Skeletal muscle satellite cell (primary cell): ENCODE results near the gene SCYGR3.
"Not testable (repeated sequence)": the region's sequence is repeated elsewhere in the genome, so short reads cannot be mapped to it uniquely, and the experiment has no call there.

Source experiments
- H3K27me3 ChIP-seq: 2 replicates; pipeline ENCODE4 v1.7.0; 2013; ENCODE audit warnings: low read length; ENCODE audit not compliant: control insufficient read depth, insufficient read depth
- H3K36me3 ChIP-seq: 2 replicates; pipeline ENCODE4 v1.7.0; 2013; ENCODE audit warnings: mild to moderate bottlenecking, control low read depth, low read length; ENCODE audit not compliant: insufficient read depth
- H3K4me1 ChIP-seq: 2 replicates; pipeline ENCODE4 v1.7.0; 2013; ENCODE audit warnings: low read length; ENCODE audit not compliant: control insufficient read depth, insufficient read depth
- H3K4me2 ChIP-seq: 2 replicates; pipeline ENCODE4 v1.7.0; 2013; ENCODE audit warnings: mild to moderate bottlenecking, low read length
- H3K4me3 ChIP-seq: 2 replicates; pipeline ENCODE4 v1.7.0; 2013; ENCODE audit warnings: low read length
- H3K9ac ChIP-seq: 2 replicates; pipeline ENCODE4 v1.7.0; 2013; ENCODE audit warnings: mild to moderate bottlenecking, low read depth, low read length, moderate library complexity
- H3K9me3 ChIP-seq: replicated peaks from 2 replicates; pipeline ENCODE4 v1.7.0; 2013; ENCODE audit warnings: mild to moderate bottlenecking, control low read depth, low read length

SCYGR3 gene

DNA sequence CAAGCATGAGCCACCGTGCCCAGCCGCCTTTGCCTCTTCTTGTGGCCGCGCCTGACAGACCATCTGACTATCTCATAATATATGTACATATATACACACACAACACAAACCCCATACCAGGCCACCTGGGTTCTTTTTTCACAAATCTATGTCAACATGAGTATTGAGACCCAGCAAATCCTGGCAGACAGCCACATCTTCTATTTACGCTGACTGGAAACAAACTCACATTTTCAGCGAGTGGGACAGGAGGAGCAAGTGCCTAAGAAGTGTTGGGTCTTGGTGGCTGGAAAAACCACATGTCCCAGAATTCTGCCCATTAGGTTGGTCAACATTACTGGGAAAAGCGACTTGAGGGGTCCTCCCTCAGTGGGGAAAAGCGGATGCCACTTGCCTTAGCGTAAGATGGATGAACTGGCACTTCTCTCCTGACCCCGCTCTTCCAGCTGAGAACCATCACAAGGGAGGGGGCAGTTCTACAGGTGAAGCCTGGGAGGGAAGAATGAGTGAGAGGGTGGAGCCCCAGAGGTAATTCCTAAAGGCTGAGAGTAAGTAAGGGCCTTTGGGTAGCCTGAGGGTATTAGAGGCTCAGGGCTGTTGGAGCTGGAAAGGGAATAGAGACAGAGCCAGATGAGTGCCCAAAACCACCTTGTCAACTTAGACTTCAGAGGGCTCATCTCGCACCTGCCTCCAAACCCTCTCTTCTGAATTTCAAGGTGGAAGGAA is 1.9 kb downstream of the SCYGR3 start:
- no peak overlapping the region for H3K9ac ChIP-seq
- no peaks in the 10 kb centered on the region for H3K4me1 ChIP-seq
- no peaks in the 10 kb centered on the region for H3K36me3 ChIP-seq
- H3K4me2 ChIP-seq: no peak overlapping the region
- peaks cover 8% of the 10 kb centered on the region for H3K27me3 ChIP-seq
- H3K9me3 ChIP-seq: no peaks in the 10 kb centered on the region
- H3K4me3 ChIP-seq: no peak overlapping the region

DNA sequence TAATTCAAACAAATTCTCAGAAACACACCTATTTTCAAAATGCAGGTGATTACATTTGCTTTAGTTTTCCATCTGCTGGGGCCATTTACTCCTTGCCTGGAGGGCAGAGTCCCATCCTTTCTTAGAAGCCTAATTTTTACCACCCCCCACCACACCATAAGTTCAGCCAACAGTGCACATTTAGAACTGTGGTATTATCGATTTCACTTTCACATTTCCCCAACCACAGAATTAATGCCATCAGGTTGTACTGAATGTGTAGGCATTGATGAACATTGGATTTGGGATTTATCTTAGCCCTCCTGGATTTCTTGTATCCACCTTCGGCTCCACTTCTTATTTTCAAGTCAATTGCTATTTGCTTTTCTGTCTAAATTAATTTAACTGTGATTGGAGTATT is 4.5 kb downstream of the SCYGR3 start:
- H3K27me3 ChIP-seq: no peaks in the 10 kb centered on the region
- no peaks in the 10 kb centered on the region for H3K36me3 ChIP-seq
- H3K9ac ChIP-seq: no peak overlapping the region
- H3K4me1 ChIP-seq: no peaks in the 10 kb centered on the region
- no peak overlapping the region for H3K4me2 ChIP-seq
- no peak overlapping the region for H3K4me3 ChIP-seq
- H3K9me3 ChIP-seq: no peaks in the 10 kb centered on the region

DNA sequence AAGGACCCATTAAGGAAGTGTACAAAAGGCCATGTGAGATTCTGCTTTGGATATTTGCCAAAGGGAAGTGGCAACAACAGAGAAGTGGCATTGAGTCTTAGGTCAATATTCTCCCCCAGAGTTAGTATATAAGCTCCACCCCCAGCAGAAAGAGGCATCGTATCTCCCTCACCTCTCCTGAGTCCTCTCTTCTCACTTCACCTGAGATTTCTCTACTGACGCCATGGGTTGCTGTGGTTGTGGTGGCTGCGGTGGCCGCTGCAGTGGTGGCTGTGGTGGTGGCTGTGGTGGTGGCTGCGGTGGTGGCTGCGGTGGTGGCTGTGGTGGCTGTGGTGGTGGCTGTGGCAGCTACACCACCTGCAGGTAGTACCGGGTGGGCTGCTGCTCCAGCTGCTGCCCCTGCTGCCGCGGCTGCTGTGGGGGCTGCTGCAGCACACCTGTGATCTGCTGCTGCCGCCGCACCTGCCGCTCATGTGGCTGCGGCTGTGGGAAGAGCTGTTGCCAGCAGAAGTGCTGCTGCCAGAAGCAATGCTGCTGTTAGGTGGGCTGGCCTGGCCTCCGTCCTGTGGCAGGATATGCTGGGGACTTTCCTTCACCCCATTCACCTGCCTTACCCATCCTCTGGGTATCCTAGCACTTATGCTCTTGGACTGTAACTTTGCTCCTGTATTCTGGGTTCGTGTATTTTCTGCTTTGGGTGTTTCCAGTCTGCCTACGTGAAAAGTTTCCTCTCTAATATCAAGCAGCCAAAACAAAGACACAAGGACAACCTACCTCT is 5.9 kb downstream of the SCYGR3 start:
- Histone ChIP-seq H3K36me3 (no peaks in the 10 kb centered on the region), H3K27me3 (no peaks in the 10 kb centered on the region), H3K4me3 (no peak overlapping the region), H3K4me1 (no peaks in the 10 kb centered on the region), H3K9me3 (no peaks in the 10 kb centered on the region), H3K4me2 (no peak overlapping the region), H3K9ac (no peak overlapping the region)

DNA sequence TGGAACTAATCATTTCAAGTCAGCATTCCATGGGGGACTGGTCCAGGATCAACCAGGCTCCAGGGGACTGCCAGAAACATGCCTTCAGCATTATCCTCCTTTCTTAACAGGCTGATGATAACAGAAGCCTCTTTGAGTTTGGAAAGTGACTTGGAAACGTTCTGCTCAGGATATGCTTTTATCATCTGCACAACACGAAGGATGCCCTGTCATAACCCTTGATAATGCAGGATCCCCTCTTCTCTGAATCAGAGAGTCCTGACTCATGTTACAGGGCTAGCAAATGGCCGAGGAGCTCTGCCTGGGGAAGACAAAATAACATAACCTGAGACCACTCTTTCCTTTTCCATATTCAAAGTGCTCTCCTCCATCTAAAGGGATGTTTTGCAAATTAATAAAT is 6.7 kb downstream of the SCYGR3 start:
- no peak overlapping the region for H3K4me3 ChIP-seq
- no peaks in the 10 kb centered on the region for H3K9me3 ChIP-seq
- H3K27me3 ChIP-seq: no peaks in the 10 kb centered on the region
- H3K9ac ChIP-seq: no peak overlapping the region
- H3K4me1 ChIP-seq: no peaks in the 10 kb centered on the region
- no peak overlapping the region for H3K4me2 ChIP-seq
- H3K36me3 ChIP-seq: no peaks in the 10 kb centered on the region

DNA sequence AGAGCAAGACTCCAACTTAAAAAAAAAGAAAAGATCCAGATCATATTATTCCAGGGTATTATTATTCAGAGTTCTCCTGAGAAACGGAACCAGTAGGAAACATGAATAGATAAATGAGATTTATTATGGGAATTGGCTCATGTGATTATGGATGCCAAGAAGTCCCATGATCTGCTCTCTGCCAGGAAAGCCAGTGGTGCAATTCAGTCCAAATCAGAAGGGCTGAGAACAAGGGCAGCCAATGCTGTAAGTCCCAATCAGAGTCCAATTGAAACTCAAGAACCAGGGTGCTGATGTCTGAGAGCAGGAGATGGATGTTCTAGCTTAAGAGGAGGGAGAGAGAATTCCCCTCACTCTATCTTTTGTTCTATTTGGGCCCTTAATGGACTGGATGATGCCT is 8.2 kb downstream of the SCYGR3 start:
- Histone ChIP-seq H3K9me3 (no peaks in the 10 kb centered on the region), H3K36me3 (no peaks in the 10 kb centered on the region)

DNA sequence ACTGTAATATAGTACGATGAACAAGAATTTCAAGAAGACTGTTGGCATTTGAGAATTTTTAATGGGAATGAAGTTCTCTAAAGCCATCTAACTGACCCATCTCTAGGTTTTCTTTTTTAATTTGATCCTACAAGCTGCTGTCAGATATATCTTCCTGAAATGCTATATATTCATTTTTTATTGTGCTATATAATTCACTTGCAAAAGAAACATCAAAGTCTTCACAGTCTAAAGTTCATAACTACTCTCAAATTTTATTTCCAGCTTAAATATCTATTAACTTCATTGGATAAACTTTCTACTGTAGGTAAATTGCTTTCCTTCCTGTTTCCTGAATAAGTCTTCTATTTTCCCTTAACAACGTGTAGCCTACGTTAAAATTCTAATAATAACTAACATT is 12.3 kb downstream of the SCYGR3 start:
- H3K27me3 ChIP-seq: no peaks in the 10 kb centered on the region
- H3K9ac ChIP-seq: no peak overlapping the region
- no peaks in the 10 kb centered on the region for H3K4me1 ChIP-seq
- no peak overlapping the region for H3K4me3 ChIP-seq
- H3K36me3 ChIP-seq: no peaks in the 10 kb centered on the region
- H3K4me2 ChIP-seq: no peak overlapping the region
- no peaks in the 10 kb centered on the region for H3K9me3 ChIP-seq

More for the DNA sequence above, 8.2 kb downstream of the SCYGR3 start:
- H3K9ac ChIP-seq: no peak overlapping the region
- H3K4me2 ChIP-seq: no peak overlapping the region
- no peaks in the 10 kb centered on the region for H3K4me1 ChIP-seq
- H3K4me3 ChIP-seq: no peak overlapping the region
- no peaks in the 10 kb centered on the region for H3K27me3 ChIP-seq

DNA sequence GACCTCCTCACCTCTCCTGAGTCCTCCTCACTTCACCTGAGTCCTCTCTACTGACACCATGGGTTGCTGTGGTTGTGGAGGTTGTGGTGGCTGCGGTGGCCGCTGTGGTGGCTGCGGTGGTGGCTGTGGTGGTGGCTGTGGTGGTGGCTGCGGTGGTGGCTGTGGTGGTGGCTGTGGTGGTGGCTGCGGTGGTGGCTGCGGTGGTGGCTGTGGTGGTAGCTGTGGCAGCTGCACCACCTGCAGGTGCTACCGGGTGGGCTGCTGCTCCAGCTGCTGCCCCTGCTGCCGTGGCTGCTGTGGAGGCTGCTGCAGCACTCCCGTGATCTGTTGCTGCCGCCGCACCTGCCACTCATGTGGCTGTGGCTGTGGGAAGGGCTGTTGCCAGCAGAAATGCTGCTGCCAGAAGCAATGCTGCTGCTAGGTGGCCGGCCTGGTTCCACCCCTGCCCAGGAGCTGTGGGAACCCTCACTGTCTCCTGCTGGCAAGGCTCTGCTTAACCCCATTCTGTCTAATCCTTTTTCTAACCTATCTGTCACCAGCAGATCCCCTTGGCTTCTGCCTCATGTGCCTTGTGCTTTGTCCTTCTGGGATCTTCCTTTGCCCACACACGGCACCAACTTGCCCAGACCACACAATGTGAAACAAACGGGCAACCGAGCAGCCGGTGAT is 15.7 kb downstream of the SCYGR3 start, which contains the start of gene SCYGR2:
TSS of gene SCYGR2 (plus strand) at position 59 of the 669 bp plus-strand sequence. CDS start at position 59, 0 bp downstream.
- not testable (repeated sequence) for H3K4me1 ChIP-seq, H3K27me3 ChIP-seq, H3K9ac ChIP-seq, H3K36me3 ChIP-seq, H3K4me3 ChIP-seq, H3K4me2 ChIP-seq, H3K9me3 ChIP-seq

DNA sequence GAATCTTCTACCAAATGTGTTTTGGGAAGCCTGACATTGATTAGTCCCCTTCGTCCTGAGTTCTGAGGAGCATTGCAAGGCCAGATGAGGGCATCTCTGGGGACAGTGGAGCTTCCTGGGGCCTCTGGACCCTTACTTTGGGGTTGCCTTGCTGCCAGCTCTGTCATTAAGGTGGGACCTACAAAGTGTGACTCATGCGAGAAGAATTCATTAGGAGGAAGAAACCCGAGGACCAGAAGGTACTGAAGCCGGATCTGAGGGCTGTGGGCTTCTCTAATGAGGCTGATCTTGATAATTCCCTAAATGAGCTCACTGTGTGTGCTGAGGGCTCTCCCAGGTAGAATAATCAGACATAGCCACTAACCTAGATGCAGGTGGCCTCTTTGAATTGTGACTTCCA is 16.6 kb downstream of the SCYGR3 start:
- Histone ChIP-seq H3K4me1 (no peaks in the 10 kb centered on the region), H3K9me3 (no peaks in the 10 kb centered on the region), H3K4me3 (no peak overlapping the region), H3K36me3 (no peaks in the 10 kb centered on the region), H3K27me3 (no peaks in the 10 kb centered on the region), H3K9ac (no peak overlapping the region), H3K4me2 (no peak overlapping the region)

DNA sequence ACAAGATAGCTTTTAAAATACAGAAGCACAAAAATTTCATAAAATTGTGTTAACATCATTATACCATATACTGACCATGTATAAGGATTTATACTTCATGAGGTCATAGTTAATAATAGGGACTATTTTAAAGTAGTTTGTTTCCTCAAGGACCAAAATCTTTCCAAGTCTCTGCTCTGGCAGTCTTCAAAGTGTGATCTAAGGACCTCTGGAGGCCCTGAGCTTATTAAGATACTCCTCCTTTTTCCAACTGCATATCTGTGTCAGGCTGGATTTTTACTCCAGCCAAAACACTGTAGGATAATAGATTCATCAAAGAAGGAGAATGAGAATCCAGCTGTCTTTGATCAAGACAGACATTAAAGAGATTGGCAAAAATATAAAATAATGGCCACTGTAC is 17.6 kb downstream of the SCYGR3 start:
- Histone ChIP-seq H3K9ac (no peak overlapping the region), H3K9me3 (no peaks in the 10 kb centered on the region), H3K4me2 (no peak overlapping the region), H3K4me3 (no peak overlapping the region), H3K36me3 (no peaks in the 10 kb centered on the region), H3K27me3 (no peaks in the 10 kb centered on the region), H3K4me1 (no peaks in the 10 kb centered on the region)

DNA sequence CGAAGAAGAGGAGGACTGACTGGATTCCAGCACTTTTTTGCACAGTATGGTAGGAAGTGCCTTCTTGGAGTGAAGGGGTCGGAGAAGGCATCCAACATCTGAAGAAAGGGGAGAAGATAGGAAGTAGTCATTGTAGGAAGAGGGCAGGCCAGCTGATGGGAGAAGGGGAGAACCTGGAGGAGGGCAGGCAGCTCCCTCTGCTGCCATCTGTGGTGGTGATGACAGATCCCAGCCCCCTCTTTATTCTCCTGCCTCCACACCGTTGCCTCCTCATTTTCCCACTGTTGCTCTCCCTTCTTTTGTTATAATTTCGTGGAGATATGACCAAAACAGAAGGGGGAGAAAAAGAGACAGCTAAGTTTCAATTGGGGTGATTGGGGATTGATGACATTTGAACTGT is 18.8 kb downstream of the SCYGR3 start:
- no peaks in the 10 kb centered on the region for H3K9me3 ChIP-seq
- H3K4me2 ChIP-seq: no peak overlapping the region
- H3K9ac ChIP-seq: no peak overlapping the region
- no peaks in the 10 kb centered on the region for H3K4me1 ChIP-seq
- H3K4me3 ChIP-seq: no peak overlapping the region
- no peaks in the 10 kb centered on the region for H3K27me3 ChIP-seq
- H3K36me3 ChIP-seq: no peaks in the 10 kb centered on the region

DNA sequence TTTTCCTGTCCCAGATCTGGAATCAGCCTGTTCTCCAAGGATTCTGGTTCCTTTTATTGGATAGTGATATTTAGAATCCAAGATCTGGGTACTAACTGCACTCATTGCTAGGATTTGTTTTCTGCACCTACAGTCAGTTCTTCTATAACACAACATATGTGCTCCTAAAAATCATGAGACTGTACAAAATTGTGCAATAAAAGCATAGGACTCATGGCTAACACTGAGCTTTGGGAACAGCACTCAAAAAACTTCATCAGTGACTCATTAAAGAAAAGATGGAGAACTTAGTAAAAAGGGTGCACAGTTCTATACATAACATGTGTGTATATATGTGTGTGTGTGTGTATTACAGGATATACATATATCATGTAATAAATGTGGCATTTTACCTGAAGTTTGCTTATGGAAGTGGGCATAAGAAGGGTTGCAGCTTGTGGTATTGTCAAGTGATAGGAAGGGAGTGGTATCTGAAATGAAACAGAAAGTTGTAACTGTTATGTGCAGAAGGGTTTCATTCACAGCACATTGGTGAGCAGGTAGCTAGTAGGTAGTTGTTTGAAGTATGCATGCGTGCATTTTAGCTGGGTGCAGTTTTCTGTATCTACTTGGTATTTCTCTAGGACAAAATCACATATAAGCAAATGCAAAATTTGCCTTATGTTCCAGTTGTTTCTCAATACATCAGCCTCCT is 21.8 kb downstream of the SCYGR3 start:
- H3K27me3 ChIP-seq: no peaks in the 10 kb centered on the region
- no peak overlapping the region for H3K4me2 ChIP-seq
- no peak overlapping the region for H3K4me3 ChIP-seq
- H3K4me1 ChIP-seq: no peaks in the 10 kb centered on the region
- H3K9ac ChIP-seq: no peak overlapping the region
- H3K9me3 ChIP-seq: no peaks in the 10 kb centered on the region
- no peaks in the 10 kb centered on the region for H3K36me3 ChIP-seq
